ENCODE data around the gene ERF. TPM values are rescaled to one million over a fixed set of nuclear protein-coding genes. Genes with fewer than 3 reads are reported as not detected.

Gene ERF
- total and polyA plus RNA-seq, 5 experiments from 2014 or later = 2.8 to 47.3 (median 6.2) TPM

GRCh38 chr19:42250183-42250665 is 4.7 kb downstream of the ERF start:
- Mint-ChIP-seq H3K9me3 (no peaks in the 10 kb centered on the region), H3K4me1 (peaks cover 21 to 62% (median 43%) of the 10 kb centered on the region in 4 donors), H3K36me3 (peaks cover 0 to 10% (median 2%) of the 10 kb centered on the region in 3 donors), H3K27ac (peak overlapping the region in 9 of 10 donors; percentile 43 to 93 (median 85)), H3K27me3 (no peaks in the 10 kb centered on the region), H3K4me3 (peak overlapping the region in 7 of 10 donors; percentile 33 to 75 (median 57))
- POLR2A ChIA-PET = interaction anchor here (0.6 to 10.6 kb wide), 9 partner anchors 8 to 175 kb away, joined by 3 to 121 read pairs (median 3); partner anchors contain the start of genes PAFAH1B3 and ZNF526
- ATAC-seq (no peak), DNase-seq (no peak)

- ATAC-seq (no peak), DNase-seq (no peak)
- peak overlapping the region in 3 of 10 donors; percentile 29 to 63 (median 37) for H3K4me3 Mint-ChIP-seq
- H3K36me3 Mint-ChIP-seq = peaks cover 0 to 10% (median 2%) of the 10 kb centered on the region in 3 donors
- no peaks in the 10 kb centered on the region for H3K27me3 Mint-ChIP-seq
- H3K27ac Mint-ChIP-seq = peak overlapping the region; percentile 17 to 93 (median 80)
- H3K4me1 Mint-ChIP-seq = peaks cover 24 to 66% (median 47%) of the 10 kb centered on the region in 4 donors
- POLR2A ChIA-PET = interaction anchor here (0.7 to 10.6 kb wide), 5 partner anchors 8 to 117 kb away, joined by 3 to 121 read pairs (median 4); no protein-coding TSS in a partner anchor
- H3K9me3 Mint-ChIP-seq = no peaks in the 10 kb centered on the region
Measured at GRCh38 chr19:42249769-42250168, 5.2 kb downstream of the ERF start.

- Mint-ChIP-seq H3K9me3 (no peaks in the 10 kb centered on the region), H3K4me3 (peak overlapping the region in 2 of 10 donors; percentile 6 to 10), H3K27ac (peak overlapping the region in 4 of 10 donors; percentile 52 to 93 (median 80)), H3K36me3 (peaks cover 0 to 10% (median 2%) of the 10 kb centered on the region in 3 donors), H3K4me1 (peaks cover 28 to 71% (median 52%) of the 10 kb centered on the region in 4 donors), H3K27me3 (no peaks in the 10 kb centered on the region)
- ATAC-seq = no peak
- POLR2A ChIA-PET = interaction anchor here (1.1 to 10.6 kb wide), 2 partner anchors 31 to 35 kb away, joined by 3 to 121 read pairs; no protein-coding TSS in a partner anchor
- no peak for DNase-seq
Measured at GRCh38 chr19:42249149-42249750, 5.7 kb downstream of the ERF start.

- H3K27ac Mint-ChIP-seq = peak overlapping the region in 5 of 10 donors; percentile 15 to 93 (median 37)
- H3K4me3 Mint-ChIP-seq = peak overlapping the region in 2 of 10 donors; percentile 4 to 6
- no peaks in the 10 kb centered on the region for H3K9me3 Mint-ChIP-seq
- peaks cover 0 to 10% (median 2%) of the 10 kb centered on the region in 3 donors for H3K36me3 Mint-ChIP-seq
- POLR2A ChIA-PET = interaction anchor here (10.6 kb wide), 1 partner anchor 32 kb away, joined by 121 read pairs; no protein-coding TSS in a partner anchor
- no peaks in the 10 kb centered on the region for H3K27me3 Mint-ChIP-seq
- peak in 1 of 10 donors; percentile 12 for DNase-seq
- H3K4me1 Mint-ChIP-seq = peaks cover 28 to 74% (median 54%) of the 10 kb centered on the region in 4 donors
- ATAC-seq = no peak
Measured at GRCh38 chr19:42248270-42249148, 6.4 kb downstream of the ERF start.

GRCh38 chr19:42247640-42248199 is 7.2 kb downstream of the ERF start:
- Mint-ChIP-seq H3K27me3 (no peaks in the 10 kb centered on the region), H3K27ac (peak overlapping the region in 3 of 10 donors; percentile 33 to 89 (median 41)), H3K4me1 (peaks cover 32 to 74% (median 58%) of the 10 kb centered on the region in 4 donors), H3K9me3 (no peaks in the 10 kb centered on the region), H3K36me3 (peaks cover 0 to 10% (median 2%) of the 10 kb centered on the region in 3 donors), H3K4me3 (peak overlapping the region in 1 of 10 donors; percentile 24)
- POLR2A ChIA-PET = interaction anchor here (1.0 to 10.6 kb wide), 3 partner anchors 19 to 49 kb away, joined by 3 to 121 read pairs (median 7); no protein-coding TSS in a partner anchor
- ATAC-seq (no peak), DNase-seq (no peak)

GRCh38 chr19:42246922-42247639 is 7.8 kb downstream of the ERF start:
- H3K36me3 Mint-ChIP-seq = peaks cover 0 to 10% (median 2%) of the 10 kb centered on the region in 3 donors
- H3K4me3 Mint-ChIP-seq = peak overlapping the region in 1 of 10 donors; percentile 58
- no peaks in the 10 kb centered on the region for H3K9me3 Mint-ChIP-seq
- H3K27me3 Mint-ChIP-seq = no peaks in the 10 kb centered on the region
- H3K27ac Mint-ChIP-seq = peak overlapping the region; percentile 1 to 89 (median 61)
- DNase-seq (no peak), ATAC-seq (no peak)
- POLR2A ChIA-PET = interaction anchor here (0.8 to 10.6 kb wide), 4 partner anchors 11 to 48 kb away, joined by 3 to 121 read pairs (median 5); no protein-coding TSS in a partner anchor
- peaks cover 28 to 68% (median 52%) of the 10 kb centered on the region in 4 donors for H3K4me1 Mint-ChIP-seq

GRCh38 chr19:42246143-42246921 is 8.6 kb downstream of the ERF start:
- POLR2A ChIA-PET = interaction anchor here (0.6 to 10.6 kb wide), 8 partner anchors 11 to 1434 kb away, joined by 3 to 121 read pairs (median 4); partner anchors contain the start of gene CIC
- no peak overlapping the region for H3K4me3 Mint-ChIP-seq
- no peaks in the 10 kb centered on the region for H3K27me3 Mint-ChIP-seq
- H3K27ac Mint-ChIP-seq = peak overlapping the region in 8 of 10 donors; percentile 36 to 99 (median 75)
- peaks cover 22 to 67% (median 51%) of the 10 kb centered on the region in 4 donors for H3K4me1 Mint-ChIP-seq
- ATAC-seq (no peak), DNase-seq (no peak)
- H3K36me3 Mint-ChIP-seq = peaks cover 0 to 5% (median 2%) of the 10 kb centered on the region in 3 donors
- H3K9me3 Mint-ChIP-seq = no peaks in the 10 kb centered on the region

GRCh38 chr19:42245231-42245630 is 9.7 kb downstream of the ERF start:
- H3K27me3 Mint-ChIP-seq = no peaks in the 10 kb centered on the region
- peaks cover 0 to 6% (median 2%) of the 10 kb centered on the region in 3 donors for H3K36me3 Mint-ChIP-seq
- peaks cover 21 to 65% (median 53%) of the 10 kb centered on the region in 4 donors for H3K4me1 Mint-ChIP-seq
- no peaks in the 10 kb centered on the region for H3K9me3 Mint-ChIP-seq
- POLR2A ChIA-PET = interaction anchor here (0.7 to 10.6 kb wide), 10 partner anchors 7 to 112 kb away, joined by 3 to 121 read pairs (median 7); partner anchors contain the start of genes CIC, DEDD2, ERF and PAFAH1B3
- peak overlapping the region; percentile 91 to 99 (median 98) for H3K27ac Mint-ChIP-seq
- H3K4me3 Mint-ChIP-seq = peak overlapping the region; percentile 88 to 99 (median 98)
- ATAC-seq = no peak
- DNase-seq = no peak

- ATAC-seq (peak; percentile 36 to 43), DNase-seq (peak; percentile 81 to 94 (median 90))
- H3K4me3 Mint-ChIP-seq = peak overlapping the region; percentile 88 to 99 (median 98)
- no peaks in the 10 kb centered on the region for H3K9me3 Mint-ChIP-seq
- H3K4me1 Mint-ChIP-seq = peaks cover 24 to 65% (median 54%) of the 10 kb centered on the region in 4 donors
- no peaks in the 10 kb centered on the region for H3K27me3 Mint-ChIP-seq
- peak overlapping the region; percentile 91 to 99 (median 98) for H3K27ac Mint-ChIP-seq
- POLR2A ChIA-PET = interaction anchor here (0.7 to 10.6 kb wide), 13 partner anchors 8 to 112 kb away, joined by 3 to 121 read pairs (median 8); partner anchors contain the start of genes CIC, DEDD2, ERF and PAFAH1B3
- peaks cover 0 to 12% (median 0%) of the 10 kb centered on the region in 3 donors for H3K36me3 Mint-ChIP-seq
Measured at GRCh38 chr19:42244347-42245220, 10.3 kb downstream of the ERF start.
